Loucy (cell line): ENCODE measurements around the gene RBM10.
A peak's percentile ranks its signal among the peaks of the same experiment; 100 is the strongest.

ENCODE experiments used
- H2AFZ ChIP-seq: fragments of 200-600 bp; sonication (generic); 2 replicates; pipeline ENCODE4 v1.6.0; 2016; ENCODE audit warnings: antibody characterized with exemption, mild to moderate bottlenecking, low read length, moderate library complexity
- H3F3A ChIP-seq: fragments of 200-600 bp; 2 replicates; pipeline ENCODE4 v1.6.0; 2016; ENCODE audit warnings: antibody characterized with exemption, low read depth, mild to moderate bottlenecking
- H3K27me3 ChIP-seq: fragments of 200-600 bp; sonication (generic); 2 replicates; pipeline ENCODE4 v1.6.1; 2014; ENCODE audit warnings: low read length, mild to moderate bottlenecking; ENCODE audit not compliant: insufficient read depth, poor library complexity, severe bottlenecking
- H3K36me3 ChIP-seq: fragments of 200-600 bp; sonication (generic); 2 replicates; pipeline ENCODE4 v1.6.1; 2016; ENCODE audit warnings: low read length; ENCODE audit not compliant: insufficient read depth
- H3K4me1 ChIP-seq: fragments of 200-600 bp; sonication (generic); 2 replicates; pipeline ENCODE4 v1.5.1; 2014; ENCODE audit warnings: low read length, mild to moderate bottlenecking; ENCODE audit not compliant: insufficient read depth, poor library complexity, severe bottlenecking
- H3K4me2 ChIP-seq: fragments of 200-600 bp; sonication (generic); 2 replicates; pipeline ENCODE4 v1.6.0; 2014; ENCODE audit warnings: antibody characterized with exemption, low read length, low read depth, mild to moderate bottlenecking; ENCODE audit not compliant: poor library complexity, severe bottlenecking
- H3K4me3 ChIP-seq: fragments of 200-600 bp; sonication (generic); 2 replicates; pipeline ENCODE4 v1.5.1; 2014; ENCODE audit warnings: low read length, mild to moderate bottlenecking, mixed read lengths; ENCODE audit not compliant: poor library complexity, severe bottlenecking
- H3K79me2 ChIP-seq: fragments of 200-600 bp; sonication (generic); 2 replicates; pipeline ENCODE4 v1.6.1; 2014; ENCODE audit warnings: low read length; ENCODE audit not compliant: insufficient read depth
- H3K9ac ChIP-seq: fragments of 200-600 bp; sonication (generic); 2 replicates; pipeline ENCODE4 v1.6.0; 2014; ENCODE audit warnings: mild to moderate bottlenecking, low read depth, low read length, moderate library complexity; ENCODE audit not compliant: poor library complexity, severe bottlenecking
- H3K9me2 ChIP-seq: fragments of 200-600 bp; sonication (generic); replicated peaks from 2 replicates; pipeline ENCODE4 v1.6.1; 2016; ENCODE audit warnings: low read depth, low read length, mixed read lengths
- H3K9me3 ChIP-seq: fragments of 200-600 bp; sonication (generic); 2 replicates; pipeline ENCODE4 v1.6.1; 2014; ENCODE audit warnings: mild to moderate bottlenecking, antibody characterized with exemption, low read length, low read depth; ENCODE audit not compliant: insufficient read depth
- H4K20me1 ChIP-seq: fragments of 200-600 bp; sonication (generic); 2 replicates; pipeline ENCODE4 v1.6.0; 2014; ENCODE audit warnings: antibody characterized with exemption, low read length, mild to moderate bottlenecking; ENCODE audit not compliant: insufficient read depth, poor library complexity, severe bottlenecking
- EZH2phosphoT487 ChIP-seq: fragments of 200-600 bp; IDR thresholded peaks from 2 replicates; pipeline ENCODE4 v1.6.1; 2018; ENCODE audit warnings: antibody characterized with exemption, mild to moderate bottlenecking, moderate library complexity, borderline replicate concordance
- TF ChIP-seq, protein P1 (sequence below): fragments of 200-600 bp; sonication (generic); conservative IDR thresholded peaks from 2 replicates; pipeline ENCODE4 v1.5.1; 2014; ENCODE audit warnings: mild to moderate bottlenecking, antibody characterized with exemption, low read length

Gene RBM10

DNA sequence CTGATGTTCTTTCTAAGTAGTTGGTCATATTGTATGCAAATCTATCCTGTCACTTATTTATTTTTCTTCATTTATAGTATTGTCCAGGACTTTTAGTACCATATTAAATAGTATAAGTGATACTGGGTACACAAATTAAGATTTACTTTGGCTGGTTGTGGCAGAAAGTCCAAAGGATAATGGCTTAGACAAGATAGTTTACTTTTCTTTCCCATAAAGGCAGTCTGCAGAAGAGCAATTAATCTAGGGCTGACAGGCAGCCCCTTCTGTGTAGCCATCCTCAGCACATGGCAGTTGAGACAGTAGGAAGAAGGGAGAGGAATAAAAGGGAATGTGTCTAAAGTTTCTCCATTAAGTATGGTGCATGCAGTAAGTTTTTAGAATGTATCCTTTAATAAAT lies 6.4 kb downstream of the RBM10 start:
- peaks cover 42% of the 10 kb centered on the region for H4K20me1 ChIP-seq
- H3K27me3 ChIP-seq: no peaks in the 10 kb centered on the region
- TF ChIP-seq, protein P1, sequence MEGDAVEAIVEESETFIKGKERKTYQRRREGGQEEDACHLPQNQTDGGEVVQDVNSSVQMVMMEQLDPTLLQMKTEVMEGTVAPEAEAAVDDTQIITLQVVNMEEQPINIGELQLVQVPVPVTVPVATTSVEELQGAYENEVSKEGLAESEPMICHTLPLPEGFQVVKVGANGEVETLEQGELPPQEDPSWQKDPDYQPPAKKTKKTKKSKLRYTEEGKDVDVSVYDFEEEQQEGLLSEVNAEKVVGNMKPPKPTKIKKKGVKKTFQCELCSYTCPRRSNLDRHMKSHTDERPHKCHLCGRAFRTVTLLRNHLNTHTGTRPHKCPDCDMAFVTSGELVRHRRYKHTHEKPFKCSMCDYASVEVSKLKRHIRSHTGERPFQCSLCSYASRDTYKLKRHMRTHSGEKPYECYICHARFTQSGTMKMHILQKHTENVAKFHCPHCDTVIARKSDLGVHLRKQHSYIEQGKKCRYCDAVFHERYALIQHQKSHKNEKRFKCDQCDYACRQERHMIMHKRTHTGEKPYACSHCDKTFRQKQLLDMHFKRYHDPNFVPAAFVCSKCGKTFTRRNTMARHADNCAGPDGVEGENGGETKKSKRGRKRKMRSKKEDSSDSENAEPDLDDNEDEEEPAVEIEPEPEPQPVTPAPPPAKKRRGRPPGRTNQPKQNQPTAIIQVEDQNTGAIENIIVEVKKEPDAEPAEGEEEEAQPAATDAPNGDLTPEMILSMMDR: no peak
- TF ChIP-seq EZH2phosphoT487: no peak
- no peak overlapping the region for H2AFZ ChIP-seq
- H3K9me2 ChIP-seq: no peaks in the 10 kb centered on the region
- H3K4me2 ChIP-seq: peak overlapping the region; percentile 42
- no peaks in the 10 kb centered on the region for H3K9me3 ChIP-seq
- peaks cover 12% of the 10 kb centered on the region; the same call in 1 of the 2 replicates for H3K36me3 ChIP-seq
- peak overlapping the region; percentile 17 for H3K9ac ChIP-seq
- H3F3A ChIP-seq: no peaks in the 10 kb centered on the region
- H3K4me3 ChIP-seq: no peak overlapping the region
- H3K4me1 ChIP-seq: peaks cover 8% of the 10 kb centered on the region
- H3K79me2 ChIP-seq: peaks cover 88% of the 10 kb centered on the region

GRCh38 chrX:47156611-47157520 lies 11.8 kb downstream of the RBM10 start:
- Histone ChIP-seq H3K4me2 (no peak overlapping the region), H3K36me3 (peaks cover 19% of the 10 kb centered on the region; the same call in 1 of the 2 replicates), H3K9me3 (no peaks in the 10 kb centered on the region), H3K9ac (no peak overlapping the region), H3K4me3 (no peak overlapping the region), H3K27me3 (no peaks in the 10 kb centered on the region), H3F3A (no peaks in the 10 kb centered on the region), H3K4me1 (no peaks in the 10 kb centered on the region), H3K9me2 (no peaks in the 10 kb centered on the region), H3K79me2 (peaks cover 78% of the 10 kb centered on the region), H2AFZ (no peak overlapping the region), H4K20me1 (peaks cover 19% of the 10 kb centered on the region)
- TF ChIP-seq, protein P1: no peak
- TF ChIP-seq EZH2phosphoT487: no peak

DNA sequence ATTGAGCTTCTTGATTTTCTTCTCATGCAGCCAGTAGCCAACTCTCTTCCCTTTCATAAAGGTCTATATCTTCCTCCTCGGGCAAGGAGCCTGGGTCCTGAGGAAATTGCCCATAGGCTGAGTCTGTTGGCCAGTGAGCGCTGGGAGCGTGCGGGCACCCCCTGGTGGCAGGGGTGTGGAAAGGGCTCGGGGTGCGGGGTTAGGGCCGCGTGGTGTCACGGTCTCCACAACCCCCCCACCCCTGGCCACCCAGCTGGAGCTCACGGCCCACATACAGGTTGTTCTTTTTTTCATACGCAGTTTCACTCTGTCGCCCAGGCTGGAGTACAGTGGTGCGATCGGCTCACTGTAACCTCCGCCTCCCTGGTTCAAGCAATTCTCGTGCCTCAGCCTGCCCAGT lies 13.1 kb downstream of the RBM10 start:
- H3K36me3 ChIP-seq: peaks cover 19% of the 10 kb centered on the region; the same call in 1 of the 2 replicates
- TF ChIP-seq, protein P1: 0 out of 2 replicates have a peak, but pooled peaks have one; percentile 10
- TF ChIP-seq EZH2phosphoT487: no peak
- no peak overlapping the region for H3K9ac ChIP-seq
- H3K9me3 ChIP-seq: no peaks in the 10 kb centered on the region
- H3K4me1 ChIP-seq: no peaks in the 10 kb centered on the region
- H3F3A ChIP-seq: no peaks in the 10 kb centered on the region
- H3K4me2 ChIP-seq: no peak overlapping the region
- H3K9me2 ChIP-seq: no peaks in the 10 kb centered on the region
- H4K20me1 ChIP-seq: peaks cover 16% of the 10 kb centered on the region
- no peak overlapping the region for H2AFZ ChIP-seq
- H3K79me2 ChIP-seq: peaks cover 78% of the 10 kb centered on the region
- no peaks in the 10 kb centered on the region for H3K27me3 ChIP-seq
- H3K4me3 ChIP-seq: no peak overlapping the region
